ENCODE measurements around the gene RAB35. TPM values are rescaled to one million over a fixed set of nuclear protein-coding genes. Genes with fewer than 3 reads are reported as not detected.

Gene RAB35
- total RNA-seq, 1 experiment from 2014 or later: 62.0 TPM

Small RNAs within 50 kb of the gene (microRNA-seq; reads per million reads assigned to microRNA genes)
- gene MIR4498 (ENCODE audit: unreplicated experiment): 1.6 reads per million

Other genes starting within 250 kb of the RAB35 start
- 67.9 TPM for gene CIT, start 239.4 kb downstream of the RAB35 start, total RNA-seq (2021; ENCODE audit: unreplicated experiment)
- gene BICDL1, start 127.5 kb downstream of the RAB35 start, total RNA-seq (2021; ENCODE audit: unreplicated experiment): 22.2 TPM
- gene GCN1, start 78.0 kb upstream of the RAB35 start, total RNA-seq (2021; ENCODE audit: unreplicated experiment): 175 TPM
- 2,628 TPM for gene RPLP0, start 84.4 kb upstream of the RAB35 start, total RNA-seq (2021; ENCODE audit: unreplicated experiment)
- 484 TPM for gene PXN, start 149.0 kb upstream of the RAB35 start, total RNA-seq (2021; ENCODE audit: unreplicated experiment)
- gene RNU4-2, start 175.2 kb upstream of the RAB35 start, total RNA-seq (2021; ENCODE audit: unreplicated experiment): 2,061 TPM
- 1,565 TPM for gene RNU4-1, start 176.5 kb upstream of the RAB35 start, total RNA-seq (2021; ENCODE audit: unreplicated experiment)
- gene SIRT4, start 185.6 kb upstream of the RAB35 start, total RNA-seq (2021; ENCODE audit: unreplicated experiment): 1.5 TPM
- gene PLA2G1B, start 211.0 kb upstream of the RAB35 start, total RNA-seq (2021; ENCODE audit: unreplicated experiment): 0.69 TPM

Data from Panc1 (cell line).